ENCODE data around the gene FAM236A.
"Not testable (repeated sequence)": the region's sequence is repeated elsewhere in the genome, so short reads cannot be mapped to it uniquely, and the experiment has no call there.

DNA sequence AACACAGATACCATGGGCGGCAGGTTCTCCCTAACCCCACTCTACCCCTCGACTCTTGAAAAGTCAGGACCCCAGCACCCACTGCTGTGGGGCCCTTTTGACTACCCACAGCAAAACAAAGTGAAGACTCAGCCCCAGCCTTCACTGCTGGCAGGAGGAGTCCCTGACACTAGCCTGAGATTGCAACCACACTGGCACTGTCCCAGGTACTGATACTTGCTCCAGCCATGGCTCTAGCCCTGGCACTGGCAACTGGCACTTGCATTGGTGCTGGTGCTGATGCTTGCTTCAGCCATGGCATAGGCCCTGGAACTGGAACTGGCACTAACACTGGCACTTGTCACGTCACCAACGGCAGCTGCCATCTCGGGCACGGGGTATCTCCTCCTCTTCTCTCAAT lies 4.3 kb downstream of the FAM236A start:
- not testable (repeated sequence) for TF ChIP-seq YY1 (IDR thresholded peaks at IDR 0.05; ENCODE audit: insufficient read depth, insufficient read length); ZNF274 (IDR thresholded peaks at IDR 0.05; ENCODE audit: low read depth, low read length); SUZ12 (IDR thresholded peaks at IDR 0.05; ENCODE audit: extremely low read depth, insufficient read depth, insufficient read length)

Measured in NT2/D1 (cell line).